ENCODE measurements around the gene TNC.

Gene TNC

DNA sequence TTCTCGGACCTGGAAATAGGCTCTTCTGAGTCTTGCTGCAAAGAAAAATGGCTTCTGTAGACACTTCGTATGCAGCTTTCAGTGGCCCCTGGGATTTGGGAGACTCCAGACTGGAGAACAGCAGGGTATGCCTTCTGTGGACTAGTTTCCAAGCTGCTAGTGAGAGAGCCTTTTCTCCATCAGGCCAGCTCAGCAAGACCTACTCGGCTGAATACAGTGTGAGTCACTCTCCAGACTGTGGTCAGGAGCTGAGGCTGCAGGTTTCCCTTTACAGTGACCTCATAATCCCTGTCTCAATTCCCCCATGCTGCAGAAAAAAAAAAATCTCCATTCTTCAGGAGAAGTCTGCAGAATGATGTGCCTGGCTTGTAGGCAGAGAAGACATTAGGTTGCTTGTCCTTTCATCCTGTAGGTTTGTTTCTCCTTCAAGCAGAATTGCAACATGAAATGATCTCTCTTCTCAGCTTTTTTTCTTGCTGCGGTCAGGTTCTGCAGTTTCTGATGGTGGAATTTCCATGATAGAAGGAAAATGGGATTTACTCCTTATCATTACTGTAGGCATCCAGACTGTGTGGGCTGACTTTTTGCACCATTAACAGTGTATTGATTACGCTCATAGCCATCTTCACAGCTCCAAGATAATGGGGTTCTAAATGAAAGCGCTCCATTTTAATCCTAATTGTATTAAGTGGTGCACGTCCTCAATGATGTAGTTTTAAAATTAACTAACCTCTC lies 109.3 kb downstream of the TNC start:
- no peak for DNase-seq (ENCODE audit: low read depth)

DNA sequence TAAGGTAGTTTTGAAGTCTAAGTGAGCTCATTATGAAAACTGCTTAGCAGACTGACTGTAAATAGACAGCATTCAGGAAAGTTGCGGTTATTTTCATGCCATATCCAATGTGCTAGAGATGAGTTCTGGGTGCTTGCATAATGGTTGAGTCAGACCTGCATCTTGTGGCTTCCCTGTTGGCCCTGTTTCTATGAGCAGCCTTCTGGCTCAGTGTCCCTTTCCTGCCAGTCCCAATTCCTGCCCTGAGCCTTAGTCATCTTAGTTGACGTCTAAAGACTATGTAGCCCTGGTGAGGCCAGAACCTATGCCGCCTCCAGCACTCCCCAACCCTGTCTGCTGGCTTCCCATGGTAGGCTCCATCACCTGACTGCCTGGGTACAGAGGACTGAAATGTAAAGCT lies 111.3 kb downstream of the TNC start:
- no peak for DNase-seq (ENCODE audit: low read depth)

DNA sequence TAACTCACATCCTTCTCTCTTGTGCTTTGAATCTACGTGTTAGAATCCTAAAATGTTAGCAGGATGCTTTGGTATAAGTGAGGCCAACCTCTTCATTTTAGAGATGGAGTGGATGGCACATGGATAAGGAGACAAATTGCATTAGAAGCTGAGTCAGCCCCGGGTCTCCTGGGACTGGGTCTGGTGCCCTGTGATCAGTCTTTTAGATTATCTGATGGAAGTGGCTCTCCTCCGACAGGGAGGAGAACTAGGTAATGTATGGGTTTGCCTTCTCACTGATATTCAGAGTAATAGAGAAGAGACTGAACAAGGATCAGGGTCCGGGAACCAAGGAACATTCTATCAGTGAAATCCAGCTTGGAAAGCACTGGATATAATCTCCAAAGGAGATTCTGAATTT lies 112.6 kb downstream of the TNC start:
- no peak for DNase-seq (ENCODE audit: low read depth)

DNA sequence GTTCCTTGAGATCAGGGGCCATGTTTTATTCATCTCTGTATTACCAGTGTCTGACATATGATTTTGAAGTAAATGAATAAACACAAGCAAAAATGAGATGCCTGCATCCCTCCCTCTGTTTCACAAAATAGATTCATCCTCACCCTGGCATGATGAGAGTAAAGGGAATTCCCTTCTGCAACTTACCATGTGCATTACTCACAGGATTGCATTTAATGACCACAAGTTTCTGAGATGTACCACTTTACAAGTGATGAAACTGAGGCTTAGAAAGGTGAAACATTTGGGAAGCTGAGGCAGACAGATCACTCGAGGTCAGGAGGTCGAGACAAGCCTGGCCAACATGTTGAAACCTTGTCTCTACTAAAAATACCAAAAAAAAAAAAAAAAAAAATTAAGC lies 113.4 kb downstream of the TNC start:
- DNase-seq (ENCODE audit: low read depth): no peak

DNA sequence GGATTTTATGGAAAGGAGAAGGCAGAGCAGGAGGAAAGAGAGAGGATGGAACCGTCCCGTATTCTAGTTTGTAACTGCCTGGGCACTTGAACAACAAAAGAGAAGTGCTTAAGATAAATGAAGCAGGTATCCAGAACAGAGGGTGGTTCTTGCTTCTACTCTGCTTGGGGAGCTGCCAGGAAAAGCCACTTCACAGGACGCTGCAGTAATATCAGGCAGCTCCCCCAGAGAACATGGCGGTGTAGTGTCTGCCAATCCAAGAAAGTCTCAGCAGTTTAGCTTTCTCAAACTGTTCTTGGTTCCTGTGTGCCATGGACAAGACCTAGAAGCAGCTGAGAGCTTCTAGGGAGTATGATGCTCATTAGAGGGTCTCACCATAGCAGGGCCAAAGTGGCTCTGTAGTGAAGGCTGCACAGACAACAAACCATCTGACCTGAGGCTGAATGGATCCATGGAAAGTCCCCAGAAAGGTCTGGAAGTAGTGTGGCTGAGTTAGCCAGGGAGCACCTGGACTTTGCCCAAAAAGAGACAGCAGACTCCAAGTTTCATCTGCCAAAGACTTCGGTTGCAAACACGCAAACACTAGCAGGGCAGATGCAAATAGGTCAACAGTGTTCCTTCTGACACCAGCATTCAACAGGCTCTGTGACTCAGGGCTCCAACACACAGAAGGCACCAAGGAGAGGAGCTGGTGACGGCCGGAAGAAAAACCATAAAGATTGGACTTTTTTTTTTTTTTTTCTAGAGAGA lies 115.4 kb downstream of the TNC start:
- DNase-seq (ENCODE audit: low read depth): no peak

DNA sequence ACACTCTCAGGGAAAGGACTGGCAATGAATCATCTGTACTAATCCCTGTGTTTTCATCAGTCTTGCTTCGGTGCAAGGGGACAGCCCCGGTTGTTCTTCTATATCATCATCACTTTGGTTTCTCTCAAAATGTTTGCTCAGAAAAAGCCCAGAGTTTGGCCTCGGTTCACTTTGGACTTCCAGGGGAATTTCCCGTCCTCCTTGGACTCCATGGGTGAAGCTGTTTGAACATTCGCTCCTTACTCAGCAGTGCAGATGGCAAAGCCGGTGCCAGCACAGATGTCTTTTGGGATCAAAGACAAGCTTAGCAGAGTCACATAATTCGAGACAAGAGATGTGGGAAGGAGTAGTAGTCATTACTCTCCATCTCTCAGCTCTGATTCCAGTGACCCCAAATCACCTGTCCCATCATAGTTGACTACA lies 117.7 kb downstream of the TNC start:
- DNase-seq (ENCODE audit: low read depth): no peak

DNA sequence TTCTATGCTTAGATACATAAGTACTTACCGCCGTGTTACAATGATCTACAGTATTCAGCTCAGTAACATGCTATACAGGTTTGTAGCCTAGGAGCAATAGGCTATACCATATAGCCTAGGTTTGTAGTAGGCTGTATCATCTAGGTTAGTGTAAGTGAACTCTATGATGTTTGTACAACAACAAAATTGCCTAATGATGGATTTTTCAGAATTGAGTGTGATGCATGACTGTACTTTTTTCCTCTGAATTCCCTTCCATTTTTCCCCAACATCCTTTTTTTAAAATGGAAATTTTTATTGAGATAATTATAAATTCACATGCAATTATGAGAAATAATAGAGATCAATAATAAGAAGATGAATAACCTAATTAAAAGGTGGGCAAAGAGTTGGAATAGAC lies 119.6 kb downstream of the TNC start:
- DNase-seq (ENCODE audit: low read depth): no peak

DNA sequence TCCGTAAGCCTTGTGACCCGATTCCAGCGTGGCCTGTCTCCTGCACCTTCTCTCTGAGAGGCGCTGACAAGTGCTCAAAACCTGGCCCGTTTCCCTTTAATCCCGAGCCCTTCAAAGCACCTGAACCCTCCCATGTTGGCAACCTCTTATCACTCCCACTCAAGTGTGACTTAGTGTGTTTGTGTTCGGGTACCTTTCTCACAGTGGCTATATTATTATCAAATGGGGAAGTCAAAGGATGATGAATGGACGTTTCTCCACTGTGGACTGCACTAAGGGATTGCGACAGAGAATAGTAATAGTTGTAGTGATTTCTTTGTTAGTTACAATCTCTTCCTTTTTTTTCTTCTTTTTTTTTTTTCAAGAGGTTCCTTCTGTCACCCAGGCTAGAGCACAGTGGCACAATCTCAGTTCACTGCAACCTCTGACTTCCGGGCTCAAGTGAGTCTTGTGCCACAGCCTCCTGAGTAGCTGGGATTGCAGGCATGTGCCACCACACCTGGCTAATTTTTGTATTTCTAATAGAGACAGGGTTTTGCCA lies 122.2 kb downstream of the TNC start:
- no peak for DNase-seq (ENCODE audit: low read depth)

DNA sequence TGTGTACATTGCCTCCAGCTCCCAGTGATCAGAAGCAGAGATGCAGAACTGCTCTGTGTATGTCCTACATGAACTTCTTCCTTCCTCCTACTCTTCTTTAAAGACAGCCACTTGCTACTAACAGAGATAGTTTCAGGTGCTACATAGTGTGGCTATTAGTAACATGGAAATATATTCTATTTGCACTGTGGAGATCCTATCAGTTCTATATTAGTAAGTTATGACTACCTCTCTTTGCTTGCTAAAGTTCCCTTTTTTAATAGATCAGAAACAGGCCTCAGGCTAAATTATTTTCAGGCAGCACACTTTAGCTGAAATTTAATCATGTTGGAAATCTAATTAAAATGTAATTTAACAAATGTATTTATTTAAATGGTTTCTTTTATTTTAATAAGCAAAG lies 123.2 kb downstream of the TNC start:
- DNase-seq (ENCODE audit: low read depth): no peak

DNA sequence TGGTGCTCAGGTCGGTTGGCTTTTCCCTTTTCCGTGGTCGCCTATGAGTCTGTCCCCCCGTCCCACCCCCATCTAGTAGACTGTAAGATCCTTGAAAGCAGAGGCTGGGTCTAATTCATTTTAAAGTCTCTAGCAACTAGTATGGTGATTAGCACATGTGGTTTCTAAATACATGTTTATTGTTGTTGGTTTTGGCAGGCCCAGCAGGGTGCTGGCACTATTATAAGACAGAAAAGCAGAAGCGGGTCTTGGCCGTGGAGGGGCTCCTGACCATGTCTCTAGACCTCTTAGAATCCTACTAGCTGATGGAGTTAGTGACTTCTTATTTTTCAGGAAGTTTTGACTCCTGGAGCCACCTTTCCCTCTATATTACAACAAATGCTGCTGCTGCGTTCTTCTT lies 126.1 kb downstream of the TNC start:
- DNase-seq (ENCODE audit: low read depth): no peak

DNA sequence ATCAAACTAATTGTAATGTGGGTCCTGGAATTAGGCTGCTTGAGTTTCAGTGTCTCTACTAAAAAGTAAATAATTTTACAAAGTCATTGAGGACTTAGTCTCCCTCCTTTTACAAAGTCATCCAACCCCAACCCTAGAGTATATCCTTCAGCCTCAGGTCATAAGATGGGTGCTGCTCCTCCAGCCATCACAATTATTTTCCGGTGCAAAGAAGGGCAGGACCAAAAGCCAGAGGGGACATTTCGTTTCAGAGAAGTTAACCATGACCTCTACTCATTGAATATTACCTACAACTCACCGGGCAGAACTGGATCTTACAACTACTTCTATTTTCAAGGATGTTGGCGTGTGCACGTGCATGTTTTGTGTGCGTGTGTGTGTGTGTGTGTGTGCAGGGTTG lies 127.1 kb downstream of the TNC start:
- DNase-seq (ENCODE audit: low read depth): no peak

DNA sequence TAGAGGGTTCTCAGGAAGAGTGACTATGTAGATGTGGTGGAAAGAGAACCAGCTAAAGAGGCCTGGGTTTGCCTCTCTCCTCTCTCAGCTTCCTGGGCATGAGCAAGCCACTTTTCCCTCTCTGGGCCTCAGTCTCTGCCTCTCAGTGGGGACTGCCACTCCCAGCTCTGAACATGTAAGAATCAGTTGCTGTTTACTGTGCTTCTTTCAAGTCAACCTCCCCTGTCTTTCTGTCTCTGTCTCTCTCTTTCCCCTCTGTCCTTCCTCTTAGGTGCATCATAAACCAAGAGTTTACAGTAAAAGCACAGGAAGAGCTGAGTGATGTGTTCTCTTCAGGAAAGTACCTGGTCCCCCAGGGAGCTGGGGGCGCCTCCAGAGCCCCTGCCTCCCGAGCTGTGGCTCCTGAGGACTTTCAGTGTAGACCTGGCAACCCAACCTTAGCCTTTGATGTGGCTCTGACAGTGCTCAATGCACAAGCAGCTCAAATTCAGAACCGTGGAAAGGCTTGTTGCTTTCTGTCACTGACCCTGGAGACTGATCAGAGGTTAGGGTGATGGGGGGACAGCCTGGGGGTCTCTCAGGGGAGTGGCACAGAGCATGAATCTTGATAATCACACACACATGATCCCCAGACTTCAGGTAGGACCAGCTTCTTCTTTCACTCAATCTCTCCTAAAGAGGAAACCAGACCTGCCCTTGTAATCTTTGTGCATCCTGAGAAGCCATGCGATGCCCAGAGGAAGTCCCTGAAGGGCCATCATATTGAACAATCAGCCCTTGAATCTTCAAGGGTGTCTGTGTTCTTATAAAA lies 128.2 kb downstream of the TNC start:
- no peak for DNase-seq (ENCODE audit: low read depth)

DNA sequence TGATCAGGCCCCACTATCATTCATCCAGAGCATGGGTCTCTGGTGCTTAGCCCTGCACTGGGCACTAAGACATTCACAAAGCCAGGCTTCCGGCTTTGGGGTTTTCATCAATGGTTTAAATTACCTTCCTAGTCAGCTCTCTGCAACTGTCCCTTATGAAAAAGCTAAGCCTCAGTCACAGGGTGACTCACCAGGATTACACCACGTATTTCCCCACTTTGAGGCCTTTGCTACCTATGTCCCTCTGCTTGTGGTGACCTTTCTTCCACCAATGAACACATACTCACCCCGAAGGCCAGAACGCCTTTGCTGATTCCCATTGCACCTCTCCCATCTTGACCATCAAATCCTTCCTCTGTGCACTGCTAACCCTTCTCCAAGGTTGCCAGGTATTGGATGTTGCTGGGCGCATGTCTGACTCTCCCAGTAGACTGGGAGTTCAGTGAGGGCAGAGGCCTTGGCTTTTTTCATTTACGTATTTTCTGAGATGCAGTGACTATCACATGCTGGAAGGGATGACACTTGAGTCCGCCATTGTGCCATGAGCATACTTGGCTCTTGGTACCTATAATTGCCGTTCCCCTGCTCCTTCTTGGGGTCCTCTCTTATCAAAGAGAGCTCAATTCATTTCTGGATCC lies 128.9 kb downstream of the TNC start:
- DNase-seq (ENCODE audit: low read depth): no peak

DNA sequence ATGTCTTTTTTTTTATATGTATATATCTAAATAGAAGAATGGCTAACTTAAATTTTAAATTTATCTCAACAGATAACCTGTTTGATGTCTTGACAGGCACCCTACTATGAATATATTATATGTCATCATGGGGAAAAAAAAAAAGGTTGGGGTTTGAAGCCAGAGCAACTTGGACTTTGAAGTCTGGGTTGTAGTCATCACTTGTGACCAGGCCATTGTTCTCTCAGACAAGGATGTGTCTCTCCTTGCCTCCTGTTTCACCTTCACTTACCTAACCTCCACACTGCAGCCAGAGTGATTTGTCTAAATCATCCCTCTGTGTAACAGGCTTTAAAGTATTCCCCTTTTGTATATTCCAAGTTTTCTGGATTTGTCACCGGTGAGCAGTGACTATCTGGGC lies 130.8 kb downstream of the TNC start:
- no peak for DNase-seq (ENCODE audit: low read depth)

DNA sequence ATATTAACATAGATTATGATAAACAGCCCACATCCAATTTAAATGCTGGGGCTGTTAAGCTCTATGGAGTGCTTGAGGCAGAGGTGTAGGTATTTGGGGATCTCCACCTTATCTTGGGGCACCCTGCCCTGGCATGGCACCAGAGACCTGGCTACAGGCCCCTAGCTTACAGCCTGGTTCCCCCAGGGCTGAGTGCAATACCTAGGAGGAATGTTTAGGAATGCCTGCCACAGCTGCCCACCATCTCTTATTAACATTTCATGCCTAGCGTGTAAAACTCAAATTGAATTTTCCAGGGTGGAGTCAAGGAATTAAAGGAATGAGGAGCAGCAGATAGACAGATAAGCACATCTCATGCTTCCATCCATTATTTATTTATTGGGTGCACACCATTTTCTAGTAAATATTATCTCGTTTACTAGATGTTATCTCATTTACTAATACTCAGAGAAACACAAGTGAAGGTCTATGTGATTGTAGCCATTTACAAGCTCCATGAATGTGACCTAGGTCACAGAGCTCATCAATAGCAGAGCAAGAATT lies 131.9 kb downstream of the TNC start:
- DNase-seq (ENCODE audit: low read depth): no peak

DNA sequence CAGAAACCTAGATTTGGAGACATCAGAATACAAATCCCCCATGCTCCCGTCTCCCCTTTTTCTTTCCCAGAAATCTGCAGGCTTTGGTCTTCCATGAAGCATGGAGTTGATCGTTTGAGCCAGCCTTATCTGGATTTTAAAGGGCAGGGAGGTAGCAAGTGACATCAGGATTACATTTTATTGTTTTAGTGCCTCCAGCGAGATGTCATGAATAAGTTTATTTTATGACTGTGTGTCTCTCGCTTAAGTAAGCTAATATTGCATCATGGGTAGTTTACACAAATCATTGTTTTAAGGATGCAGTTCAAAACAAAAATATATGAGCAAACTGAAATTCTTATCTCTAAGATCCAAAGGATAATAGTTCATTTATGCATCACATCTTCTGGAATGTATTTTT lies 136.9 kb downstream of the TNC start:
- DNase-seq (ENCODE audit: low read depth): no peak

DNA sequence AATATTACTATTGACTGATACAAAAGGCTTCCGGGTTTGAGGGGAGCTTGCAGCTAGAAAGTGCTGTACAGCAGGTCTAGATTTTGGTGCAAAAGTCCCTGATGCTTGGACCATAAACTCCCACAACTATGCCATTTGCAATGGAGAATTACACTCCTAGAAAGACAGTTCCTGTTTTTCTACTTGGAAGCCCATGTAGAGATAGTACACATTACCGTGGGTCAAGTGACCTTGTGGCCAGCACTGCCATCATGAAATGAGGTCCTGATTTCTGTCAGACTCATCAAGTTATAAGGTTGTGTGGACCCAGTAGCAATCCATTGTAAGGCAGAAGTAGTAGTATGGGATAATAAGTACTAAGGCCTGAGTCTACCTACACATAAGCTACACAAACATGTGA lies 144.7 kb downstream of the TNC start:
- no peak for DNase-seq (ENCODE audit: low read depth)

DNA sequence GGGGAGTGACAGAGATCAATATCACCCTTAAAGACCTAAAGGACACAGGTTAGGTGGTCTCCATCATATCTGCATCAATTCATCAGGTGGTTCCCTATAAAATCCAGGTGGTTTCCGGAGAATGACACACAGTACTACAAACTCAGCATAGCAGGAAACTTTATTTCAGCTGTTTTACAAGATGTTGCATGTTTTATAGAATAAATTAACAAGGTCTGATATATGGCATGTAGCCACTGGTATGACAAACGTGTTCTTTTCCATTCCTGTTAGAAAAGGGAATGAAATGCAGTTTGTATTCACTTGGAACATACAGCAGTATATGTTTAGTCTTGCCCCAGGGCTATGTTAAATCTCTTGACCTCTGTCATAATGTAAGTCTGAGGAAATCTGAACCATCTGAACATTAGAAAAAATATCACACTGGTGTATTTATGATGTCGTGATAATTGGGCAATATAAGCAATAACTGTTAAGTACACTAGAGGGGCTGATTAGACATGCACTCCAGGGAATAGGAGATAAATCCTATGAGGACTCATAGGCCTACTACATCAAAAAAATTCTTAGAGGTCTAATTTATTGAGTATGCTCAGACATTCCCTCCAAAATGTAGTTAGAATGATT lies 145.3 kb downstream of the TNC start:
- DNase-seq (ENCODE audit: low read depth): no peak

Data from activated T-helper 1 cell treated with Interleukin-2 at 50 U/mL for 16 hours (primary cell).